IMR-90 (cell line): ENCODE data around the gene CLEC16A. TPM values are rescaled to one million over a fixed set of nuclear protein-coding genes. Genes with fewer than 3 reads are reported as not detected.
A peak's percentile ranks its signal among the peaks of the same experiment; 100 is the strongest.

Experiments used
- ATAC-seq: fragments of 200-7000 bp; cut with Tn5 transposase; 2 replicates; pipeline ENCODE4 v1.9.1; 2020; ENCODE audit warnings: low read depth, mild to moderate bottlenecking, moderate library complexity
- BruUV-seq: library from RNA; stranded (reverse); fragments of 400-500 nt; replicated peaks from 2 replicates; lab custom pipeline; 2021; lab: Mats Ljungman, UMichigan
- CTCF ChIA-PET: fragments of 300-600 bp; formaldehyde crosslinking; extraction: SDS; loops from one replicate; lab custom pipeline; 2021; ENCODE audit warnings: antibody characterized with exemption; lab: Yijun Ruan, JAX
- POLR2A ChIA-PET: fragments of 300-600 bp; sonication (Branson Sonifier 250); formaldehyde crosslinking; loops from one replicate; lab custom pipeline; 2022; ENCODE audit warnings: antibody characterized with exemption; ENCODE audit not compliant: unreplicated experiment; lab: Charles Lee
- DNase-seq: peaks from one replicate; pipeline ENCODE4 v3.0.0; 2013
- H2AFZ ChIP-seq: replicated peaks from 2 replicates; pipeline ENCODE3; 2013; ENCODE audit warnings: low read length, mild to moderate bottlenecking; ENCODE audit not compliant: poor library complexity
- H2AK5ac ChIP-seq: 2 replicates; pipeline ENCODE4 v1.6.1; 2013; ENCODE audit warnings: low read depth, low read length, inconsistent platforms
- H2AK9ac ChIP-seq: replicated peaks from 2 replicates; pipeline ENCODE3; 2013; ENCODE audit warnings: mild to moderate bottlenecking, low read depth, low read length, moderate library complexity; ENCODE audit not compliant: poor library complexity
- H2BK120ac ChIP-seq: 2 replicates; pipeline ENCODE4 v1.6.1; 2013; ENCODE audit warnings: low read depth, low read length, inconsistent platforms
- H2BK15ac ChIP-seq: 3 replicates; pipeline ENCODE4 v1.6.1; 2013; ENCODE audit warnings: low read depth, low read length, inconsistent platforms
- H2BK20ac ChIP-seq: 2 replicates; pipeline ENCODE4 v1.6.1; 2013; ENCODE audit warnings: low read depth, mild to moderate bottlenecking, inconsistent platforms, low read length, moderate library complexity
- H2BK5ac ChIP-seq: 2 replicates; pipeline ENCODE4 v1.6.1; 2013; ENCODE audit warnings: mild to moderate bottlenecking, low read depth, low read length, inconsistent platforms; ENCODE audit not compliant: poor library complexity, severe bottlenecking
- H3K14ac ChIP-seq: replicated peaks from 2 replicates; pipeline ENCODE4 v1.6.1; 2013; ENCODE audit warnings: low read depth, low read length, inconsistent platforms
- H3K18ac ChIP-seq: 2 replicates; pipeline ENCODE4 v1.6.1; 2013; ENCODE audit warnings: low read depth, low read length, control low read depth
- H3K23ac ChIP-seq: 2 replicates; pipeline ENCODE4 v1.6.1; 2013; ENCODE audit warnings: low read depth, low read length, inconsistent platforms
- H3K27ac ChIP-seq: 2 replicates; pipeline ENCODE4 v1.5.1; 2013; ENCODE audit warnings: mild to moderate bottlenecking, control low read depth, low read length; ENCODE audit not compliant: insufficient read depth
- H3K27me3 ChIP-seq: 2 replicates; pipeline ENCODE4 v1.6.1; 2013; ENCODE audit warnings: low read length; ENCODE audit not compliant: control insufficient read depth, insufficient read depth
- H3K36me3 ChIP-seq: 2 replicates; pipeline ENCODE4 v1.6.1; 2013; ENCODE audit warnings: low read length, mixed read lengths; ENCODE audit not compliant: control insufficient read depth, insufficient read depth
- H3K4ac ChIP-seq: 2 replicates; pipeline ENCODE4 v1.6.1; 2013; ENCODE audit warnings: low read depth, low read length, inconsistent platforms
- H3K4me1 ChIP-seq: 2 replicates; pipeline ENCODE4 v1.6.1; 2013; ENCODE audit warnings: low read length, mixed read lengths; ENCODE audit not compliant: control insufficient read depth, insufficient read depth
- H3K4me2 ChIP-seq: 2 replicates; pipeline ENCODE4 v1.6.1; 2013; ENCODE audit warnings: low read depth, mild to moderate bottlenecking, control low read depth, low read length, moderate library complexity
- H3K4me3 ChIP-seq: 2 replicates; pipeline ENCODE4 v1.5.1; 2013; ENCODE audit warnings: low read depth, mild to moderate bottlenecking, control low read depth, low read length, moderate library complexity; ENCODE audit not compliant: insufficient read depth
- H3K56ac ChIP-seq: 2 replicates; pipeline ENCODE4 v1.6.1; 2013; ENCODE audit warnings: low read length, inconsistent platforms; ENCODE audit not compliant: insufficient read depth; ENCODE audit errors: extremely low read depth
- H3K79me1 ChIP-seq, 2 experiments: 2 replicates each; pipeline ENCODE4 v1.6.1; 2013; ENCODE audit warnings: low read length in 2 of 2, inconsistent platforms in 1 of 2, low read depth in 1 of 2
- H3K9ac ChIP-seq: 2 replicates; pipeline ENCODE4 v1.6.1; 2013; ENCODE audit warnings: low read depth, low read length, control low read depth
- H3K9me1 ChIP-seq: 2 replicates; pipeline ENCODE4 v1.6.1; 2013; ENCODE audit warnings: low read length, inconsistent platforms; ENCODE audit not compliant: insufficient read depth
- H3K9me3 ChIP-seq: 2 replicates; pipeline ENCODE4 v1.6.1; 2013; ENCODE audit warnings: low read length; ENCODE audit not compliant: control insufficient read depth, insufficient read depth
- H4K20me1 ChIP-seq: 2 replicates; pipeline ENCODE4 v1.6.1; 2013; ENCODE audit warnings: low read length, inconsistent platforms; ENCODE audit not compliant: insufficient read depth
- H4K5ac ChIP-seq: 2 replicates; pipeline ENCODE4 v1.6.1; 2013; ENCODE audit warnings: mild to moderate bottlenecking, low read depth, low read length, control low read depth
- H4K8ac ChIP-seq, 2 experiments: 2 replicates each; pipeline ENCODE4 v1.6.1; 2013; ENCODE audit warnings: low read depth in 2 of 2, low read length in 2 of 2, control low read depth in 1 of 2, inconsistent platforms in 1 of 2
- H4K91ac ChIP-seq: 2 replicates; pipeline ENCODE4 v1.6.1; 2013; ENCODE audit warnings: low read depth, low read length, inconsistent platforms; ENCODE audit not compliant: insufficient read depth
- BHLHE40 ChIP-seq: fragments of 150-350 bp; IDR thresholded peaks from 2 replicates; pipeline ENCODE4 v1.6.1; 2016; ENCODE audit warnings: mild to moderate bottlenecking, low read depth, low read length
- CEBPB ChIP-seq: IDR thresholded peaks from 2 replicates; pipeline ENCODE4 v1.6.1; 2012; ENCODE audit warnings: low read depth, low read length, improper control_type of control experiment
- CHD1 ChIP-seq: IDR thresholded peaks from 2 replicates; pipeline ENCODE4 v1.6.1; 2012; ENCODE audit warnings: low read depth, low read length, improper control_type of control experiment
- CTCF ChIP-seq: conservative IDR thresholded peaks from 2 replicates; pipeline ENCODE4 v1.5.1; 2012; ENCODE audit warnings: mild to moderate bottlenecking, low read depth, low read length, improper control_type of control experiment
- ELK1 ChIP-seq: fragments of 150-350 bp; IDR thresholded peaks from 2 replicates; pipeline ENCODE4 v1.6.1; 2016; ENCODE audit warnings: low read depth, mild to moderate bottlenecking, low read length, moderate library complexity, borderline replicate concordance
- FOS ChIP-seq: fragments of 150-350 bp; IDR thresholded peaks from 2 replicates; pipeline ENCODE4 v1.6.1; 2016; ENCODE audit warnings: low read depth, low read length
- MAZ ChIP-seq: IDR thresholded peaks from 2 replicates; pipeline ENCODE4 v1.6.1; 2012; ENCODE audit warnings: low read depth, mild to moderate bottlenecking, low read length, improper control_type of control experiment, moderate library complexity, borderline replicate concordance
- NFE2L2 ChIP-seq: fragments of 150-350 bp; IDR thresholded peaks from 2 replicates; pipeline ENCODE4 v1.6.1; 2016; ENCODE audit warnings: low read depth, mild to moderate bottlenecking, low read length
- POLR2A ChIP-seq: IDR thresholded peaks from 2 replicates; pipeline ENCODE4 v1.6.1; 2012; ENCODE audit warnings: mild to moderate bottlenecking, low read depth, low read length
- RAD21 ChIP-seq: IDR thresholded peaks from 2 replicates; pipeline ENCODE4 v1.6.1; 2012; ENCODE audit warnings: low read length, improper control_type of control experiment
- RCOR1 ChIP-seq: IDR thresholded peaks from 2 replicates; pipeline ENCODE4 v1.6.1; 2012; ENCODE audit warnings: mild to moderate bottlenecking, low read length, improper control_type of control experiment; ENCODE audit not compliant: insufficient replicate concordance
- RFX5 ChIP-seq: IDR thresholded peaks from 2 replicates; pipeline ENCODE4 v1.8.0; 2012; ENCODE audit warnings: low read depth, mild to moderate bottlenecking, low read length, moderate library complexity
- SMC3 ChIP-seq: fragments of 150-350 bp; IDR thresholded peaks from 2 replicates; pipeline ENCODE4 v1.6.1; 2016; ENCODE audit warnings: low read depth, mild to moderate bottlenecking, antibody characterized with exemption, low read length, moderate library complexity
- USF2 ChIP-seq: fragments of 150-350 bp; IDR thresholded peaks from 2 replicates; pipeline ENCODE4 v1.6.1; 2017; ENCODE audit warnings: mild to moderate bottlenecking, antibody characterized with exemption, low read length, low read depth
- WGBS, 2 experiments: methylation state at CpG; one replicate each; pipeline versions ENCODE4 v1.1.5 to v1.1.7; 2013; ENCODE audit warnings: missing lambda C conversion rate in 2 of 2; ENCODE audit not compliant: insufficient read length in 1 of 2; ENCODE audit errors: extremely low coverage in 2 of 2; 5-methylcytosine and 5-hydroxymethylcytosine counted together
- dilution Hi-C: fragments of 300-500 bp; cut with HindIII; formaldehyde crosslinking; loops from one replicate; pipeline ENCODE4 v1.14.3; 2018; ENCODE audit warnings: low sequenced_read_pairs; ENCODE audit not compliant: unreplicated experiment
- in situ Hi-C: fragments of 300-500 bp; cut with MboI; formaldehyde crosslinking; loops from 3 replicates; pipeline ENCODE4 v1.14.3; 2019; ENCODE audit warnings: low sequenced_read_pairs, inconsistent platforms, mixed read lengths
- intact Hi-C: fragments of 100-400 bp; cut with micrococcal nuclease; formaldehyde crosslinking; loops from 2 replicates; pipeline ENCODE4 v1.10.0; 2022
- polyA plus RNA-seq, 3 experiments: library from polyadenylated mRNA; depleted of rRNA; stranded (reverse); fragments of >200 nt; gene quantifications; 2 replicates each; pipeline ENCODE4 v1.2.3, GENCODE V29; 2012; ENCODE audit warnings: low replicate concordance in 1 of 3
- total RNA-seq: library from RNA; depleted of rRNA; stranded (reverse); fragments of >200 nt; gene quantifications from 2 replicates; pipeline ENCODE4 v1.2.3, GENCODE V29; 2012

CLEC16A gene
- total and polyA plus RNA-seq, 2 of the 4 experiments (the other 2 are of a cell fraction), result 15.9 to 16.5 TPM

GRCh38 chr16:10992112-10992511 is 47.7 kb downstream of the CLEC16A start:
- intact Hi-C loops (loop anchor here (1.0 to 5.0 kb wide), 2 partner anchors 37 to 110 kb away; no protein-coding TSS in a partner anchor), in situ Hi-C loops (no loop called here), dilution Hi-C loops (no loop called here)
- H3K4ac ChIP-seq, result peak overlapping the region; percentile 99
- DNase-seq (peak; percentile 98), ATAC-seq (peak; percentile 83)
- no peaks in the 10 kb centered on the region for H3K9me3 ChIP-seq
- H3K4me3 ChIP-seq, result no peak overlapping the region
- BruUV-seq, result no TSS peak
- H2AK9ac ChIP-seq, result peak overlapping the region; percentile 2
- peak overlapping the region; percentile 15 for H2AFZ ChIP-seq
- H3K4me2 ChIP-seq, result peak overlapping the region; percentile 55
- POLR2A ChIA-PET, result no interaction called here
- H3K18ac ChIP-seq, result peak overlapping the region; percentile 77
- peak overlapping the region; percentile 85 for H2BK20ac ChIP-seq
- H2BK120ac ChIP-seq, result peak overlapping the region; percentile 84
- peak overlapping the region; percentile 73 for H3K14ac ChIP-seq
- peak overlapping the region; percentile 85 for H3K23ac ChIP-seq
- H4K91ac ChIP-seq, result peak overlapping the region; percentile 76
- no CpG with 5 or more reads among the region's 4 CpGs for WGBS, 2 experiments
- peak overlapping the region; percentile 82 to 83 for H4K8ac ChIP-seq
- CTCF ChIA-PET, result interaction anchor here (0.6 kb wide), 1 partner anchor 98 kb away, joined by 3 read pairs; no protein-coding TSS in a partner anchor
- no peak for TF ChIP-seq RFX5
- TF ChIP-seq SMC3, result no peak
- no peak for TF ChIP-seq CTCF
- TF ChIP-seq USF2, result no peak
- TF ChIP-seq ELK1, result no peak
- TF ChIP-seq FOS, result no peak
- 0 out of 2 replicates have a peak, but pooled peaks have one; percentile 3 for TF ChIP-seq CEBPB
- TF ChIP-seq CHD1, result no peak
- TF ChIP-seq POLR2A, result no peak; the same call in 1 of the 2 replicates
- no peak for TF ChIP-seq RCOR1
- no peak for TF ChIP-seq BHLHE40
- no peak for TF ChIP-seq MAZ
- TF ChIP-seq NFE2L2, result no peak
- TF ChIP-seq RAD21, result 0 out of 2 replicates have a peak, but pooled peaks have one; percentile 12
- peak overlapping the region; percentile 51 for H3K9ac ChIP-seq
- H3K4me1 ChIP-seq, result peaks cover 35% of the 10 kb centered on the region
- H2BK5ac ChIP-seq, result peak overlapping the region; percentile 100
- H3K36me3 ChIP-seq, result peaks cover 10% of the 10 kb centered on the region
- H3K27ac ChIP-seq, result peak overlapping the region; percentile 92
- H2AK5ac ChIP-seq, result peak overlapping the region; percentile 84
- peaks cover 46% of the 10 kb centered on the region for H3K9me1 ChIP-seq
- peak overlapping the region; percentile 64; the same call in 2 of the 3 replicates for H2BK15ac ChIP-seq
- H4K5ac ChIP-seq, result peak overlapping the region; percentile 19
- H3K79me1 ChIP-seq, result peaks cover 18 to 67% of the 10 kb centered on the region in 2 experiments
- no peaks in the 10 kb centered on the region for H3K27me3 ChIP-seq
- peak overlapping the region; percentile 85 for H3K56ac ChIP-seq
- H4K20me1 ChIP-seq, result peaks cover 6% of the 10 kb centered on the region
